A673 (cell line): ENCODE data around the gene CNOT10.

Experiments used
- CTCF ChIP-seq: fragments of 300-800, 200-600 bp; sonication (generic); conservative IDR thresholded peaks from 2 replicates; pipeline ENCODE4 v1.5.1; 2017; ENCODE audit warnings: low read depth, mild to moderate bottlenecking, antibody characterized with exemption, low read length, moderate library complexity, mixed read lengths
- EZH2 ChIP-seq: fragments of 200-600 bp; sonication (generic); IDR thresholded peaks from 2 replicates; pipeline ENCODE4 v1.6.1; 2017; ENCODE audit warnings: borderline replicate concordance, low read depth, mild to moderate bottlenecking, mixed read lengths, antibody characterized with exemption, low read length; ENCODE audit not compliant: poor library complexity, severe bottlenecking

GRCh38 chr3:32797776-32798175, 112.8 kb downstream of the CNOT10 start:
- no peak for TF ChIP-seq CTCF
- TF ChIP-seq EZH2: no peak
